GM19395 (cell line): ENCODE measurements around the gene EEA1.

ENCODE experiments used
- ATAC-seq: cut with Tn5 transposase; IDR thresholded peaks from one replicate; pipeline ENCODE4 v1.9.1; 2021; ENCODE audit warnings: mild to moderate bottlenecking, moderate library complexity; ENCODE audit not compliant: unreplicated experiment

Gene EEA1

DNA sequence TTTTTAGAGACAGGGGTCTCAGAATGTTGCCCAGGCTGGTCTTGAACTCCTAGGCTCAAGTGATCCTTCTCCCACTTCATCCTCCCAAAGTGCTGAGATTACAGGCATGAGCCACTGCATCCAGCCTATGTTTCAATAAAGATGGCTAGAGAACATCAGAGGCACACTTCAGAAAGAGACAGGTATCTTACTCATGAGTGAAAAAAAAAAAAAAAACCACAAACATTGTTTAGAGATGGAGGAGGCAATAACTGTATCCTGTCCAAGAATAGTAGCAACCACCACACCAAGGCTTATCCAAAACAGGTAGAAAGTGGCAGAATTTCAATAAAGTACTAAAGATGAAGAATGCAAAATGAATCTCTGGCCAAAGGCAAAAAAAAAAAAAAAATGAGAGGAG is 30.3 kb downstream of the EEA1 start:
- no peak for ATAC-seq

DNA sequence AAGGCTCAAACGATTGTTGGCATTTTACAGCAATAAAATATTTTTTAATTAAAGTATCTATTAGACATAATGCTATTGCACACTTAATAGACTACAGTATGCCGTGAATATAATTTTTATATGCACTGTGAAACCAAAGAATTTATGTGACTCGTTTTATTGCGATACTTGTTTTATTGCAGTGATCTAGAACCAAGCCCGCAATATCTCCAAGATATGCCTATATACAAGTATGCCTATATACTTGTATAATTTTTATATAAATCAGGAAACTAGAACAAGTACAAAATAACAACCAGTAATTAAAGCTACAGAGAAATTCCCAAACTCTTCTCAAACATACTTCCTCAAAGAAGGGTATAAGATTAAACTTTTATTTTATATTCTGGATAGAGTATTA is 31.3 kb downstream of the EEA1 start:
- no peak for ATAC-seq

DNA sequence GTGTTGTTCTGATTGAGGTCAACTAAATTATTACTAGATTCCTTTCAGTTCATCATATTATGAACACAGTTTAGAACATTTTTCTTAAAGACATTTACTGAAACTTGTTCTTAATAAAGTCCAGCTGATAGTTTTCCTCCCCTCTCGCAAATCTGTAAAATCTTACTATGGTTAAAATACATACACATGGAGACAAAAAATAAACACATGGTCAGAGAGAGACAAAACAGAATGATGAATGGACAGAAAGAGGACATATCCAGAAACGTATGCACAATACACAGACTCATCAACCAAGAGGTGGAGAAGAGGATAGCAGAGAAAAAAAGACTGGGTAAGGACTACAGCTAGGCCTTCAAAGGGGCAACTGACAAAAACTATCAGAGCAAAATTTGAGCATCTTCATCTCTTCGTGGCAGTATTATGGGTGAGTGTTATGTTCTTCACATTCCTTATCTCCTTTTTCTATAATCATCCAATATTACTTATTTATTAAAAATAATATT is 38.4 kb downstream of the EEA1 start:
- ATAC-seq = no peak

GRCh38 chr12:92886131-92886530 is 43.0 kb downstream of the EEA1 start:
- ATAC-seq = no peak

DNA sequence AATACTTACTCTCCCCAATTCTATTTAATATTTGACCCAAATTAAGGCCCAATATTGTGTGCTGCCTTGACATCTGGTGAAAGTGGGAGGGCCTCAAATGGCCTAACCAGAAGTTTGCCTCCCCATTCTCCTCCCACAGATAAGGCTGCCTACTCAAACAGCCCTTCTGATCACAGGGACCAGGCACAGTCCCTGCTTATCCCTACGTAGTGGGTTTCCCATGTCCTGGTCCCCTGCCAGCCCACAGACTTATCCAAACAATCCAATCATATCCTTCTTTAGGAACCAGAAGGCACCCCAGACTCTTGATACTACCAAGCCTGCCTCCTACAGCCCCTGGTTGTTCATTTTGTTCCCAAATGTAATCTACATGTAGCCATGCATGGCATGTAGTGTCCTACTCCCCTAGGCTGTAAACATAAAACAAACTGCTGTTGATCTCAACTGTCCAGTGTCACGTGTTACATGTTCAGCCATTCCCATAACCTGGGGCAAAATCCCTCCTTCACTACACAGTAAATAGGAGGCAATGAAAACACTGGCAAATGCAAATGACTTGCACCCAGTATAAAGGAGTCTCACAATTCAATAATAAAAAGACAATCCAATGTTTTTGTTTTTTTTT is 49.3 kb downstream of the EEA1 start:
- no peak for ATAC-seq

DNA sequence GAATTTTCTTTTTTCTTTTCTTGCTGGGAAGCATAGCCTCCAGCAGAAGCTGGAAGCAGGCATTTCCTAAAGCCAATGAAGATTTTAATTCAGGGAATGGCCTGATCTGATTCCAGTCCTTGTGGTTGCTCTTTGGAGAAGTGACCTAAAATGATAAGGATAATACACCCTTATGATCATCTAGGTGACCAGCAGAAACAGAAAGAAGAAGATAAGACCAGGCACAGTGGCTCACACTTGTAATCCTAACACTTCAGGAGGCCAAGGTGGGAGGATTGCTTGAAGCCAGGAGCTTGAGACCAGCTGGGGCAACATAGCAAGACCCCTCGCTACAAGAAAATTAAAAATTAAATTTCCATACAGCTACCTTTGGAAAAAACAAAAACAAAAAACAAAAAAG is 51.2 kb downstream of the EEA1 start:
- ATAC-seq = no peak

GRCh38 chr12:92876496-92876895 is 52.6 kb downstream of the EEA1 start:
- ATAC-seq = no peak

DNA sequence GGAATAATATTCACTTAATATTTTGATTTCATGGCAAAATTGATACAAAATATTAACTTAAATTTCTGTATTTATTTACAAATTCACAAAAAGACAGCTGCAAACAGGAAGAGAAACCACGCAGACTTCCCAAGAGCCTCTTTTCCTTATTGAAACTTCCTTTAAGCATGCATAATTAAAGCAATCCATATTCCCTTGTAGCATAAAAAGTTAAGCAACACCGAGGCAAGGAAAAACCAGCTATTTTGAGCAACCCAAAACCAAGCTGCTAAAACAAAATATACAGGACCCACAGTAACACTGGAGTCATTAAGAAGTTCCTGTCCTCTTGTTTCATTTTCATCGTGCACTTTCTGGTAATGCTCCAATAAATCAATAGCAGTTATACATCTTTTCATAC is 58.0 kb downstream of the EEA1 start:
- no peak for ATAC-seq

GRCh38 chr12:92866418-92866817 is 62.7 kb downstream of the EEA1 start:
- ATAC-seq = no peak

DNA sequence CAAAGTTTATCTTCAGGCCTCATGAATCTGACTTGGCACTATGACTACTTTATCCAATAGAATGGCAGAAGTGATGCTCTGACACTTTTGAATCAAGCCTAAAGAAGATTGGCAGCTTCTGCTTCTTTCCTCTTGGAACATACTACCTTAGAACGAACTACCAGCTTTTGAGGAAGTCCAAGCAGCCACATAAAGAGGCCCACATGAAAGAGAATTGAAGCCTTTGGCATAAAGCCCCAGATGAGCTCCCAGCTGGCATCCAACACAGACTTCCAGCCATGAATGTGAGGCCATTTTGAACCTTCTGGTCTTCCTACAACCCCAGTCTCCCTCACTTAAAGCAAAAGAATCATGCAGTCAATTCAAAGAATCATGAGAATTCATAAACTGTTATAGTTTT is 65.8 kb downstream of the EEA1 start:
- ATAC-seq = no peak

DNA sequence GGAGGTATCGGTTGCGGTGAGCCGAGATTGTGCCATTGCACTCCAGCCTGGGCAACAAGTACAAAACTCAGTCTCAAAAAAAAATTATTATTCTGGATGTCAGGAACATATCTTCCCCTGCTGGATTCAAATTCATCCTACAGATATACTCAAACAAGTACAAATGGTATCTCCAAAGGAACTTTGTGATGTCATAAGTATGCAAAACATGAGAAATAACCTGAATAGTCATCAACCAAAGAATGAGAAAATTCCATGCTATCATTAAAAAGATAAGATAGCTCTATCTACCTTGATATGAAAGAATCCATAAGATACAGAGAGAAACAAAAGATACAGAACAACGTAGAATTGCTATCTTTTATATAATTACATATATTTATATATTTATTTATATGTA is 67.7 kb downstream of the EEA1 start:
- no peak for ATAC-seq

- no peak for ATAC-seq
Measured at GRCh38 chr12:92860521-92860920, 68.6 kb downstream of the EEA1 start.

GRCh38 chr12:92859650-92860386 is 69.3 kb downstream of the EEA1 start:
- ATAC-seq = no peak

- ATAC-seq = no peak
Measured at GRCh38 chr12:92857818-92858217, 71.3 kb downstream of the EEA1 start.

DNA sequence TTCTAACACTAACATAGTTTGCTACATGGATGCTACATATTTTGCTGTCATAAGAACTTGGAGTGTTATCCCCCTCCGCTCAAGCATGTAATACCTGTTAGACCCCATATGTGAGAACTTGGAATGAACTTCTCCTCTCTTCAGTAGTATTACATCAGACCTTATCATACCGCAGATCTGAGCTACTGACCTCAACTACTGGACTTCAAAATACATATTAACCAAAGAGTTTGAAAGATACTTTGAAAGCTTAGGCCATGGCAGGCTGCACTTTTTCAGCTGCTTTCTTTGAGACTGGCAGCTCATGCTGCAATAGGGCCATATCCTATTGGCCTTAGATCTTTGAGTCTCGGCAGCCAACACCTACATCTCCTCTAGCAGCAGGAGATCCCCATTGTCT is 74.8 kb downstream of the EEA1 start:
- ATAC-seq = no peak

GRCh38 chr12:92848740-92849139 is 80.4 kb downstream of the EEA1 start:
- ATAC-seq = no peak

DNA sequence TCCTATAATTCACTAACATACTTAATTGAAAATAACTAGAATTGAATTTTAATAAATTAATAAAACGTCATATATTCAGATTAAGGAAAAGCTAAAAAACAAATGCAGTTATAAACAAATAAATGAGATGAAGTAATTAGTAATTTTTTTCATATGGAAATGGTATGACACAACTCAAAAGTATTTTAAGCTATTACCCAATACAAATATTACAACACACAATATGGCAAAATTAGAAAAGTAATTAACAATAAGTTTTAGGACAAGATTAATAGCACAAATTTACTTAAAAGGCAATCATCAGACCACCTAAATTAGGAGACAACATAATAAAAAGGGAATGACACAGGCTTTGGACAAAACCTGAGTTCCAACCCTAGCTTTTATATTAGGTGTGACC is 81.7 kb downstream of the EEA1 start:
- no peak for ATAC-seq

DNA sequence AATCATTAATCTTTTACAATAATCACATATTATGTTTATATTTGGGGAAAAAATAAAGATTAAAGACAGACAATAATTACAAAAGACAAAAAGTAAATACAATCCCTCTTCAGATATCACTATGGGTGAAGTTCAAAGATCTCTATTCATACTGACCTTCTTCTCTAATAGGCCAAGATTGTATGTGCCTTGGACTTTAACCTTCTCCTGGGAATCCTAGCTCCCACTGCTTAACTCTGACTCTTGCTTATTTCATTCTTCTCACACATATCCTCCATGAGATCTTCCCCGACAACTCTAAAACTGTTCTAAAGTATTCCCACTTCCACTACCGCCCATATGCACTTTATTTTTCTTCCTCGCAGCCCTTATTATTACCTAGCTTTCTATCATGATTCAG is 83.8 kb downstream of the EEA1 start:
- ATAC-seq = no peak

DNA sequence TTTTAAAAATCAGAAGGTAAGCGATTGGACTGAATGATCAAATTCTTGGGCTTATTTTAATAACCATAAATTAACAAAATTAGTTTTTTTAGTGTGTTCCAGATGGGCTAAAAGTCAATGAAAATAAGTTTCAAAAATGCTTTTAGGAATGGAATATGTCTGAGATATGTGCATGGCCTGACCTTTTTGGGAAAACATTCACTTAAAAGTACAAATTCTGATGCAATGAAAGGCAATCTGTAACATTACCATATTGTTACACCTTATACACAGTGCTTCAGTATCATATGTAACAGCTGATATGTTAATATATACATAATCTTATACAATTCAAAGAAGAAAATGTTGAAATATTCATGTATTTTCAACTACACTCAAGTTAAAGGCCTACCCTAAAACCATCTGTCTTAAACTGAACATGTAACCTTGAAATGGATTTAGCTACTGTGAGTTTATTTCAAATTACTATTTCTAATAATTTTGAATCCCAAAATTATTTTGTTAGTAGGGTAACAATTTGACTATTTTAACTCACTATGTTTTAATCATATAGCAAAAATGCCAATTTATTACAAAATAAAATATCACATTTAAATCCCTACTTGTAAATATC is 84.8 kb downstream of the EEA1 start:
- no peak for ATAC-seq

- ATAC-seq = no peak
Measured at GRCh38 chr12:92829686-92830282, 99.3 kb downstream of the EEA1 start.

DNA sequence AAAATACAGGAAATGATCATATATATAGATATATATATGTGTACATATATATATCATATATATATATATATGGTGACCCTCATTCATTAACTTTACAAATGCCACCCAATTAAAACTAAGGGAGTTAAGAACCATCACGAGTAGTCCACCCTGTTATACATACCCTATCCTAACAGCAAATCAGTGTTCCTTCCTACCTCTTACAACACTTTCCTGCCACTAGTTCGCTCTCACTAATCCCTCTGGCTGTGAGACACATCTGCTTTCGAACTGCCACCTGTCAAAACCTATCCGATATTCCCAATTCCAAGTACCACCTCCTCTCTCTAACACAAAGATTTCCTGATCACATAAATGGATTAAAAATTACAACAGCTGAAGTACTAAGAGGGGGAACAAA is 100.5 kb downstream of the EEA1 start:
- ATAC-seq = no peak
